Gastrocnemius medialis (tissue), 4 donors: ENCODE measurements around the gene PPARG. TPM values are rescaled to one million over a fixed set of nuclear protein-coding genes. Genes with fewer than 3 reads are reported as not detected.

Source experiments
- ATAC-seq, 2 donors: fragments of 150-250 bp; one replicate each; pipeline ENCODE4 v1.9.1; 2016
- DNase-seq, 2 donors: peaks; one replicate each; pipeline ENCODE4 v3.0.0-alpha.2; 2019
- H3K27ac ChIP-seq, 4 donors: fragments of 200-600 bp; sonication (generic); 1 replicate in 1 of 4; 2 replicates in 3 of 4; pipeline ENCODE4 v1.5.1; 2016 to 2018; ENCODE audit warnings: mild to moderate bottlenecking in 2 of 4, moderate library complexity in 1 of 4
- H3K27me3 ChIP-seq, 3 donors: fragments of 200-600 bp; sonication (generic) in 2 of 3; 1 replicate in 1 of 3; 2 replicates in 2 of 3; pipeline versions ENCODE4 v1.5.1 to v1.6.0; 2016 to 2019; ENCODE audit warnings: mild to moderate bottlenecking in 1 of 3, moderate library complexity in 1 of 3
- H3K36me3 ChIP-seq, 2 donors: fragments of 200-600 bp; sonication (generic) in 1 of 2; one replicate each; pipeline ENCODE4 v1.5.1; 2017 to 2018
- H3K4me1 ChIP-seq, 2 donors: fragments of 200-600 bp; sonication (generic) in 1 of 2; one replicate each; pipeline ENCODE4 v1.5.1; 2016 to 2017; ENCODE audit warnings: mild to moderate bottlenecking in 2 of 2
- H3K4me3 ChIP-seq, 4 donors: fragments of 200-600 bp; sonication (generic) in 3 of 4; 1 replicate in 1 of 4; 2 replicates in 3 of 4; pipeline ENCODE4 v1.5.1; 2016 to 2019; ENCODE audit warnings: mild to moderate bottlenecking in 2 of 4
- H3K9me3 ChIP-seq, 3 donors: fragments of 200-600 bp; sonication (generic) in 2 of 3; 1 replicate in 1 of 3; 2 replicates in 2 of 3; pipeline ENCODE4 v1.5.1; 2016 to 2019
- CTCF ChIP-seq, 5 experiments: fragments of 450-650 bp in 3 of 5; fragments of 200-600 bp in 2 of 5; sonication (generic) in 2 of 5; IDR thresholded peaks in 4 of 5; conservative IDR thresholded peaks in 1 of 5; 1 replicate in 4 of 5; 2 replicates in 1 of 5; pipeline ENCODE4 v1.5.1; 2016 to 2019; ENCODE audit warnings: antibody characterized with exemption in 5 of 5, mild to moderate bottlenecking in 3 of 5, moderate library complexity in 3 of 5
- POLR2A ChIP-seq, 2 donors: fragments of 450-650 bp; IDR thresholded peaks; one replicate each; pipeline ENCODE4 v1.6.1; 2017; ENCODE audit warnings: antibody characterized with exemption in 2 of 2, mild to moderate bottlenecking in 2 of 2, moderate library complexity in 2 of 2
- in situ Hi-C, 4 donors: fragments of 200-750 bp; cut with MboI; loops; one replicate each; pipeline versions ENCODE4 v1.15.0 to v1.8.0; 2017; ENCODE audit warnings: low sequenced_read_pairs in 4 of 4
- intact Hi-C: fragments of 100-400 bp; cut with DNase I; formaldehyde crosslinking; loops from one replicate; pipeline ENCODE4 v1.15.1; 2023; ENCODE audit warnings: low total_unique reads
- total RNA-seq, 4 donors: library from RNA; depleted of rRNA; stranded (reverse); fragments of >200 nt; gene quantifications; one replicate each; pipeline versions ENCODE4 v1.1.0 to v1.2.3, GENCODE V29; 2016

PPARG gene
- total RNA-seq, 4 donors from 2014 or later, result 4.9 to 10.6 (median 8.5) TPM

GRCh38 chr3:12296511-12296910, 7.6 kb downstream of the PPARG start:
- Histone ChIP-seq H3K27ac (no peak overlapping the region), H3K4me3 (no peak overlapping the region), H3K27me3 (no peaks in the 10 kb centered on the region), H3K36me3 (no peaks in the 10 kb centered on the region), H3K9me3 (no peaks in the 10 kb centered on the region), H3K4me1 (no peaks in the 10 kb centered on the region)
- DNase-seq, result no peak
- in situ Hi-C loops, result no loop called here
- no peak for TF ChIP-seq POLR2A (IDR thresholded peaks at IDR 0.05)
- no peak for TF ChIP-seq CTCF (IDR thresholded peaks at IDR 0.05 in 4 of 5, conservative IDR thresholded peaks at IDR 0.05 in 1 of 5)
- ATAC-seq, result no peak
- intact Hi-C loops, result no loop called here

GRCh38 chr3:12299026-12299425, 10.2 kb downstream of the PPARG start:
- TF ChIP-seq POLR2A (IDR thresholded peaks at IDR 0.05) (no peak), CTCF (IDR thresholded peaks at IDR 0.05 in 4 of 5, conservative IDR thresholded peaks at IDR 0.05 in 1 of 5) (no peak)
- no peak for DNase-seq
- no peak overlapping the region for H3K4me3 ChIP-seq
- H3K9me3 ChIP-seq, result no peaks in the 10 kb centered on the region
- no peaks in the 10 kb centered on the region for H3K4me1 ChIP-seq
- in situ Hi-C loops (no loop called here), intact Hi-C loops (no loop called here)
- ATAC-seq, result no peak
- no peak overlapping the region for H3K27ac ChIP-seq
- no peaks in the 10 kb centered on the region for H3K27me3 ChIP-seq
- H3K36me3 ChIP-seq, result no peaks in the 10 kb centered on the region

GRCh38 chr3:12300137-12300536, 11.3 kb downstream of the PPARG start:
- H3K27me3 ChIP-seq, result no peaks in the 10 kb centered on the region
- in situ Hi-C loops (no loop called here), intact Hi-C loops (no loop called here)
- no peak overlapping the region for H3K27ac ChIP-seq
- no peak for ATAC-seq
- H3K36me3 ChIP-seq, result no peaks in the 10 kb centered on the region
- DNase-seq, result no peak
- no peak for TF ChIP-seq CTCF (IDR thresholded peaks at IDR 0.05 in 4 of 5, conservative IDR thresholded peaks at IDR 0.05 in 1 of 5)
- TF ChIP-seq POLR2A (IDR thresholded peaks at IDR 0.05), result no peak
- H3K4me3 ChIP-seq, result no peak overlapping the region
- H3K9me3 ChIP-seq, result no peaks in the 10 kb centered on the region
- H3K4me1 ChIP-seq, result no peaks in the 10 kb centered on the region

GRCh38 chr3:12301031-12301430, 12.2 kb downstream of the PPARG start:
- intact Hi-C loops (no loop called here), in situ Hi-C loops (no loop called here)
- H3K4me3 ChIP-seq, result no peak overlapping the region
- no peak for TF ChIP-seq POLR2A (IDR thresholded peaks at IDR 0.05)
- no peak for TF ChIP-seq CTCF (IDR thresholded peaks at IDR 0.05 in 4 of 5, conservative IDR thresholded peaks at IDR 0.05 in 1 of 5)
- no peak overlapping the region for H3K27ac ChIP-seq
- ATAC-seq, result no peak
- H3K27me3 ChIP-seq, result no peaks in the 10 kb centered on the region
- no peak for DNase-seq
- no peaks in the 10 kb centered on the region for H3K36me3 ChIP-seq
- no peaks in the 10 kb centered on the region for H3K9me3 ChIP-seq
- no peaks in the 10 kb centered on the region for H3K4me1 ChIP-seq

- Histone ChIP-seq H3K27ac (no peak overlapping the region), H3K4me3 (no peak overlapping the region), H3K9me3 (no peaks in the 10 kb centered on the region), H3K27me3 (no peaks in the 10 kb centered on the region), H3K36me3 (no peaks in the 10 kb centered on the region), H3K4me1 (no peaks in the 10 kb centered on the region)
- ATAC-seq, result no peak
- in situ Hi-C loops, result no loop called here
- no peak for DNase-seq
- TF ChIP-seq POLR2A (IDR thresholded peaks at IDR 0.05) (no peak), CTCF (IDR thresholded peaks at IDR 0.05 in 4 of 5, conservative IDR thresholded peaks at IDR 0.05 in 1 of 5) (no peak)
- intact Hi-C loops, result no loop called here
These were observed 12.6 kb downstream of the PPARG start for GRCh38 chr3:12301513-12301912.
